Measurements from ENCODE around the gene SLC16A2.

DNA sequence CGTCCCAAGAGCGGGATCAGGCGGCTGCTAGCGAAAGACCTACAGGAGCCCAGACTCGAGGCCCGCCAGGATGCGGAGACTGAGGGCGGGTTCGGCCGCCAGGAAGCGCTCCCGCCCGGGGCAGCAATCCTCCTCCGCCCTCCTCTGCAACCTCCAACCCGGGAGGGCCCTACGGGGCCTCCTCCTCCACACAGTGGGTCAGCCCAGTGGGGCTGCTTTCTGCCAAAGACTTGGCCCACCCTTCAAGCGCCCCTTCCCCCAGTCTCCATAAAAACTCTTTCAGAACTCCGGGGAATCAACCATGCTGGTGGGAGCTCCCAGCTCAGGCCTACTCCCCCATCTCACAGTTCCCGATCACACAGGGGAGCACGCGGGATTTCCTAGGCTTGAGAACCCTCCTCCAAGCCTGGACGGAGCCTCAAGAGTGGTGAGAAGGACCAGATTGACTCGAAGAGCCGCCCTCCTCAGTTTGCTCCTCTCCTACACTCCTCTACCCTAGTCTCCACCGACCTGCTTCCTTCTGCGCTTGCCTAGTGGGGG, 115.6 kb downstream of the SLC16A2 start:
- TF ChIP-seq POLR2AphosphoS5 (IDR thresholded peaks at IDR 0.05; ENCODE audit: low read depth, low read length) (no peak), EZH2phosphoT487 (IDR thresholded peaks at IDR 0.05; ENCODE audit: borderline replicate concordance, low read depth) (no peak)
